H9 (cell line): ENCODE data around the gene N4BP2L1. TPM values are rescaled to one million over a fixed set of nuclear protein-coding genes. Genes with fewer than 3 reads are reported as not detected.
"Not testable (repeated sequence)": the region's sequence is repeated elsewhere in the genome, so short reads cannot be mapped to it uniquely, and the experiment has no call there.

ENCODE experiments used
- DNase-seq: peaks from one replicate; pipeline ENCODE4 v3.0.0-alpha.2; 2017
- H2AFZ ChIP-seq: one replicate; pipeline ENCODE4 v1.6.1; 2013; ENCODE audit warnings: mild to moderate bottlenecking, low read length, control low read depth, moderate library complexity
- H2AK5ac ChIP-seq: 2 replicates; pipeline ENCODE4 v1.6.1; 2013; ENCODE audit warnings: low read length, control low read depth, mixed read lengths; ENCODE audit not compliant: insufficient read length
- H2BK120ac ChIP-seq: one replicate; pipeline ENCODE4 v1.6.1; 2013; ENCODE audit warnings: low read depth, mild to moderate bottlenecking, low read length, control low read depth, inconsistent platforms; ENCODE audit not compliant: poor library complexity, severe bottlenecking
- H2BK12ac ChIP-seq: 2 replicates; pipeline ENCODE4 v1.6.1; 2013; ENCODE audit warnings: low read length, control low read depth, mixed read lengths, low read depth; ENCODE audit not compliant: insufficient read length
- H2BK15ac ChIP-seq: 2 replicates; pipeline ENCODE4 v1.6.1; 2013; ENCODE audit warnings: low read depth, low read length, control low read depth
- H2BK20ac ChIP-seq: one replicate; pipeline ENCODE4 v1.6.1; 2013; ENCODE audit warnings: low read depth, mild to moderate bottlenecking, low read length, control low read depth, inconsistent platforms; ENCODE audit not compliant: poor library complexity, severe bottlenecking
- H2BK5ac ChIP-seq: 2 replicates; pipeline ENCODE4 v1.6.1; 2013; ENCODE audit warnings: low read length, control low read depth, mixed read lengths; ENCODE audit not compliant: insufficient read length
- H3K14ac ChIP-seq: 2 replicates; pipeline ENCODE4 v1.6.1; 2013; ENCODE audit warnings: low read length, control low read depth; ENCODE audit not compliant: insufficient read depth
- H3K18ac ChIP-seq: 2 replicates; pipeline ENCODE4 v1.6.1; 2013; ENCODE audit warnings: low read depth, mild to moderate bottlenecking, mixed read lengths, low read length, control low read depth; ENCODE audit not compliant: insufficient read length
- H3K23ac ChIP-seq: 2 replicates; pipeline ENCODE4 v1.6.1; 2013; ENCODE audit warnings: low read length, control low read depth, mixed read lengths, low read depth; ENCODE audit not compliant: insufficient read length
- H3K23me2 ChIP-seq: 2 replicates; pipeline ENCODE4 v1.6.1; 2013; ENCODE audit warnings: low read depth, mild to moderate bottlenecking, mixed read lengths, low read length, control low read depth; ENCODE audit not compliant: insufficient read length, poor library complexity, severe bottlenecking
- H3K27ac ChIP-seq: 2 replicates; pipeline ENCODE4 v1.5.1; 2013; ENCODE audit warnings: low read length, control low read depth, mixed read lengths, low read depth; ENCODE audit not compliant: insufficient read length
- H3K27me3 ChIP-seq: 2 replicates; pipeline ENCODE4 v1.6.1; 2013; ENCODE audit warnings: low read length, control low read depth, inconsistent platforms; ENCODE audit not compliant: insufficient read depth
- H3K4ac ChIP-seq: 2 replicates; pipeline ENCODE4 v1.6.1; 2013; ENCODE audit warnings: low read depth, mild to moderate bottlenecking, control low read depth, inconsistent platforms, low read length, moderate library complexity
- H3K4me1 ChIP-seq: 2 replicates; pipeline ENCODE4 v1.6.1; 2013; ENCODE audit warnings: low read length, control low read depth, inconsistent platforms; ENCODE audit not compliant: insufficient read depth
- H3K4me2 ChIP-seq: 2 replicates; pipeline ENCODE4 v1.6.1; 2013; ENCODE audit warnings: low read length, control low read depth, mixed read lengths; ENCODE audit not compliant: insufficient read length, insufficient read depth
- H3K56ac ChIP-seq: 2 replicates; pipeline ENCODE4 v1.6.1; 2013; ENCODE audit warnings: low read depth, mild to moderate bottlenecking, mixed read lengths, low read length, control low read depth; ENCODE audit not compliant: insufficient read length
- H3K79me1 ChIP-seq: 2 replicates; pipeline ENCODE4 v1.6.1; 2013; ENCODE audit warnings: low read depth, mild to moderate bottlenecking, moderate library complexity, low read length, control low read depth, inconsistent platforms; ENCODE audit not compliant: insufficient read depth, poor library complexity, severe bottlenecking
- H3K79me2 ChIP-seq: 2 replicates; pipeline ENCODE4 v1.6.1; 2013; ENCODE audit warnings: low read length, control low read depth, inconsistent platforms; ENCODE audit not compliant: insufficient read depth
- H3K9ac ChIP-seq: 2 replicates; pipeline ENCODE4 v1.6.1; 2013; ENCODE audit warnings: low read length, control low read depth, mixed read lengths; ENCODE audit not compliant: insufficient read length; ENCODE audit errors: extremely low read depth
- H3K9me3 ChIP-seq: one replicate; pipeline ENCODE4 v1.6.1; 2013; ENCODE audit warnings: low read depth, low read length, inconsistent platforms; ENCODE audit not compliant: control insufficient read depth
- H3T11ph ChIP-seq: one replicate; pipeline ENCODE4 v1.6.1; 2013; ENCODE audit warnings: mild to moderate bottlenecking, low read length, control low read depth, inconsistent platforms
- H4K20me1 ChIP-seq: one replicate; pipeline ENCODE4 v1.6.1; 2013; ENCODE audit not compliant: control insufficient read depth, insufficient read length, insufficient read depth
- H4K5ac ChIP-seq: 2 replicates; pipeline ENCODE4 v1.6.1; 2013; ENCODE audit warnings: low read depth, mild to moderate bottlenecking, mixed read lengths, low read length, control low read depth; ENCODE audit not compliant: insufficient read length
- H4K8ac ChIP-seq: replicated peaks from 2 replicates; pipeline ENCODE4 v1.6.1; 2013; ENCODE audit warnings: low read length, control low read depth, mixed read lengths, low read depth; ENCODE audit not compliant: insufficient read length
- H4K91ac ChIP-seq: 2 replicates; pipeline ENCODE4 v1.6.1; 2013; ENCODE audit warnings: low read depth, mild to moderate bottlenecking, moderate library complexity, mixed read lengths, low read length, control low read depth; ENCODE audit not compliant: insufficient read length
- H3K27ac Mint-ChIP-seq, 3 experiments: 2 replicates in 2 of 3; 3 replicates in 1 of 3; pipeline ENCODE4 v1.8.0; 2020 to 2021; ENCODE audit warnings: mixed read lengths in 3 of 3, mild to moderate bottlenecking in 1 of 3, moderate library complexity in 1 of 3
- H3K27me3 Mint-ChIP-seq: 2 replicates; pipeline ENCODE4 v1.8.0; 2021; ENCODE audit warnings: low read depth, mild to moderate bottlenecking, moderate library complexity, mixed read lengths
- H3K36me3 Mint-ChIP-seq, 3 experiments: 2 replicates in 2 of 3; 3 replicates in 1 of 3; pipeline ENCODE4 v1.8.0; 2020 to 2021; ENCODE audit warnings: low read depth in 3 of 3, mixed read lengths in 3 of 3; ENCODE audit not compliant: insufficient read depth in 1 of 3
- H3K4me1 Mint-ChIP-seq, 2 experiments: 2 replicates each; pipeline ENCODE4 v1.8.0; 2020; ENCODE audit warnings: mixed read lengths in 2 of 2
- H3K4me3 Mint-ChIP-seq, 2 experiments: 2 replicates in 1 of 2; 3 replicates in 1 of 2; pipeline ENCODE4 v1.8.0; 2020 to 2021; ENCODE audit warnings: mild to moderate bottlenecking in 2 of 2, mixed read lengths in 2 of 2, moderate library complexity in 1 of 2
- H3K9me3 Mint-ChIP-seq, 2 experiments: 2 replicates in 1 of 2; 3 replicates in 1 of 2; pipeline ENCODE4 v1.8.0; 2020; ENCODE audit warnings: mild to moderate bottlenecking in 2 of 2, mixed read lengths in 2 of 2, moderate library complexity in 1 of 2
- CTCF ChIP-seq: fragments of 200-600 bp; sonication (generic); conservative IDR thresholded peaks from 3 replicates; pipeline ENCODE4 v1.8.0; 2021; ENCODE audit warnings: antibody characterized with exemption, mild to moderate bottlenecking
- WGBS: extraction: QIAGEN DNeasy Blood & Tissue Kit; methylation state at CpG from one replicate; pipeline ENCODE4 v1.1.7; 2013; ENCODE audit warnings: missing lambda C conversion rate, low lambda C conversion rate, mixed read lengths; ENCODE audit not compliant: insufficient read length; ENCODE audit errors: extremely low coverage; 5-methylcytosine and 5-hydroxymethylcytosine counted together
- total RNA-seq: library from RNA; stranded (reverse); gene quantifications from 2 replicates; pipeline ENCODE4 v1.2.1, GENCODE V29; 2021

The N4BP2L1 gene
- total RNA-seq, 1 experiment from 2014 or later: 1.5 TPM

DNA sequence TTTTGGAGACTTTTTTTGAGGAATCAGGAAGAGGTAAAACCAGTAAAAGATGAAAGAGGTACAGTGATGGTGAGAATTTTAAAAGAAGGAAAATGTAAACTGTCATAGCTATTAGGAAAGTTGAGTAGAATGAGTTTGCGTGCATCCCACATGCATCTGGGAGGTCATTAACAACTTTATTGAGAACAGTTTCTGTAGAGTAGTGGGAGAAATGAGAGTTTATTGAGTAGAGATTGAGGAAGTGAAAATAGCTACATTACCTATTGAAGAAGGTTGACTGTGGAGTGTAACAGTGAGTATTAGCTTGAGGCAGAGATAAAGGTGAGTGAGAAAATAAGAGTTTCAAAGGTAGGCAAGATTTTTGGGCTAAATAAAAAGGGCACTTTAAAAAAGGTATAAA lies 73.9 kb downstream of the N4BP2L1 start:
- H3K27me3 ChIP-seq: no peaks in the 10 kb centered on the region
- H3K27me3 Mint-ChIP-seq: no peaks in the 10 kb centered on the region
- no peak for DNase-seq
- no peak overlapping the region for H3K27ac Mint-ChIP-seq
- no peak overlapping the region for H3K4me2 ChIP-seq
- H2AK5ac ChIP-seq: no peak overlapping the region
- no peak overlapping the region for H4K8ac ChIP-seq
- no peaks in the 10 kb centered on the region for H3K23me2 ChIP-seq
- H3K18ac ChIP-seq: no peak overlapping the region
- H3K9me3 Mint-ChIP-seq: no peaks in the 10 kb centered on the region; a peak in 1 of 5 replicates
- H3K36me3 Mint-ChIP-seq: peaks cover 20 to 44% (median 28%) of the 10 kb centered on the region in 3 experiments
- no peak overlapping the region for H3K4me3 Mint-ChIP-seq
- no peak overlapping the region for H3T11ph ChIP-seq
- no peak overlapping the region for H3K4ac ChIP-seq
- H3K56ac ChIP-seq: no peak overlapping the region
- H2BK5ac ChIP-seq: no peak overlapping the region
- H3K14ac ChIP-seq: no peak overlapping the region
- H4K91ac ChIP-seq: no peak overlapping the region
- WGBS: no CpG with 5 or more reads among the region's 1 CpG
- no peaks in the 10 kb centered on the region for H3K79me1 ChIP-seq
- H2AFZ ChIP-seq: no peak overlapping the region
- no peak overlapping the region for H2BK20ac ChIP-seq
- H3K4me1 Mint-ChIP-seq: peaks cover 6 to 9% of the 10 kb centered on the region in 2 experiments
- H4K5ac ChIP-seq: no peak overlapping the region
- H3K79me2 ChIP-seq: no peaks in the 10 kb centered on the region
- no peak overlapping the region for H2BK15ac ChIP-seq
- no peak overlapping the region for H3K9ac ChIP-seq
- no peaks in the 10 kb centered on the region for H4K20me1 ChIP-seq
- peaks cover 3% of the 10 kb centered on the region; the same call in 1 of the 2 replicates for H3K4me1 ChIP-seq
- H3K27ac ChIP-seq: no peak overlapping the region
- H2BK120ac ChIP-seq: no peak overlapping the region
- no peak overlapping the region for H2BK12ac ChIP-seq
- H3K23ac ChIP-seq: no peak overlapping the region
- no peak for TF ChIP-seq CTCF
- no peaks in the 10 kb centered on the region for H3K9me3 ChIP-seq

- not testable (repeated sequence) for H3K79me1 ChIP-seq, H2BK120ac ChIP-seq, H3K27me3 Mint-ChIP-seq, H2BK15ac ChIP-seq, H3K79me2 ChIP-seq, H3K9ac ChIP-seq, H2AK5ac ChIP-seq, H2BK12ac ChIP-seq, H4K8ac ChIP-seq, H4K91ac ChIP-seq, H3K27ac ChIP-seq, DNase-seq, H3K4ac ChIP-seq, H3K9me3 ChIP-seq, H3K23me2 ChIP-seq, H3K4me3 Mint-ChIP-seq, H4K20me1 ChIP-seq, H3K56ac ChIP-seq, H3K9me3 Mint-ChIP-seq, H3K27me3 ChIP-seq, H2BK20ac ChIP-seq, H4K5ac ChIP-seq, H3K4me1 Mint-ChIP-seq, H3K4me1 ChIP-seq, H3T11ph ChIP-seq, H3K23ac ChIP-seq, H3K14ac ChIP-seq, H3K27ac Mint-ChIP-seq, H2BK5ac ChIP-seq, H3K4me2 ChIP-seq, H2AFZ ChIP-seq, H3K18ac ChIP-seq
- H3K36me3 Mint-ChIP-seq: peaks cover 23 to 46% (median 41%) of the 10 kb centered on the region in 3 experiments
- no CpG with 5 or more reads among the region's 15 CpGs for WGBS
Observed at GRCh38 chr13:32350839-32351441, 77.0 kb downstream of the N4BP2L1 start.
